ENCODE measurements around the gene ZSWIM1.
A peak's percentile ranks its signal among the peaks of the same experiment; 100 is the strongest.

ZSWIM1 gene

DNA sequence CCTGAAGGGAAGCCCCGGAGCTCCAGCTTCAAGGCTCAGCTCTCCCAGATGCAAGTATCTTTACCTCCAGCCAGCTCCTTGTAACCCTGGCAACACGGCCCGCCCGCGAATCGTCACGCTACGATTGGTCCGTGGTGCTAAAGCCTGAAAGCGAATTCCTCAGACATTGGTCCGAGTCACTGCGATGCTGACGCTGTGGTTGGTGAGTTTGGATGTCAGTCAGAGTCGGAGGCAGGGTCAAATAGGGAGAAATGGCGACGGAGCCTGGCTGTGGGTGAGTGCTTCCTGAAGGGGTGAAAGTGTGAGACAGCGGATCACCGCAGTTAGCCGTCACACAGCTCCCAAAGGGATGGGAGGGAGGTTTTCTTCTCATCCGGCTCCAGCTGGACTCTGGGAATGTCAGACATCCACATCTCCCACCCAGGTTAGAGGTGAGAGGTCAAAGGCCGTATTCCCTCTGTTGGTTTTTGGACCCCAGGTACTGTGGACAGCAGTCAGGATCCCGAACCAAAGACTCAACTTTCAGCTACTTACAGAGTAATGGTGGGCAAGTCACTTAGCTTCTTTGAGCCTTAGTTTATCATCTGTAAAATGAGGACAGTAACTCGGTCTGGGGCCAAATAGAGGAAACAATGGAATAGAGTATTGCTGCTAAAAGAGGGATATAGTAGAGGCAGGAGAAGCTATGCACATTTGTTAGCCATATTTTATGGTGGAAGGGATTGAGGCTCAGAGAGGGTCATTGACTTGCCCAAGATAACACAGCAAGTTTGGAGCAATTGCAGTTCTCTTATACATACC lies at the start of gene ZSWIM1:
ZSWIM1 (plus strand) TSS at position 240 of the 801 bp plus-strand sequence. CDS start 1,366 bp downstream, outside the sequence.
- peak; percentile 100 for DNase-seq (ENCODE audit: low read depth, low spot score)

- no peak for DNase-seq (ENCODE audit: low read depth, low spot score)
Observed at GRCh38 chr20:45832619-45833018, 48.4 kb upstream of the ZSWIM1 start.

DNA sequence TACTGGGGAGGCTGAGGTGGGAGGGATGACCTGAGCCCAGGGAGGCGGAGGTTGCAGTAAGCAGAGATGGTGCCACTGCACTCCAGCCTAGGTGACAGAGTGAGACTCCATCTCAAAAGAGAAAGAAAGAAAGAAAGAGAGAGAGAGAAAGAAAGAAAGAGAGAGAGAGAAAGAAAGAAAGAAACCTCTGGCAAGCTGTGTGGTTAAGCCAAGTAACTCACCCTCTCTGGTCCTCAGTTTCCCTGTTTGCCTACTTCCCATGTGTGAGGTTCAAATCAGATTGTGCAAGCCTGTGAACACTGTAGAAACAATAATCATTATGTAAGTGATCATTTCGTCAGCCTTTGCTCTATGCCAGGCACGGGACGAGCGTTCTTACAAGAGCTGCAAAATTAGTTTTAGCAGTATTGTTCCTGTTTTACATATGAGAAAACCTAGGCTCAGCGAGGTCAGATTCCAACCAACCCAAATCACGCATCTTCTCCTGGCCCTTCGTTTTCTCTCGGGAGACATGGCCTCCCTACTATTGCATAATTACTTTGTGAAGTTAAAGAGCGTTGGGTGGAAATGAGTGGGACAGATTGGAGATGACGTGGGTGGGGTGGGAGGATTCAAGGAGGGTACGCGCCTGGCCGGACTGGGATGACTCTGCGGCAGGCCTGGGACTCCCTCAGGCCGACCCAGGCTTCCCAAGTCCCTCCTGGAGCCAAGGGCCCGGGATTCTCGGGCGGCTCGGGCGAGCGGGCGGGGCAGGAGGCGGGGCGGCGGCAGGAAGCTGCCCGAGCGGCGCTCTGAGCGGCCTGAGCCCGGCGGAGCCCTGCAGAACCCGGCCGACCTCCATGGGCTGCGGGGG lies 47.8 kb upstream of the ZSWIM1 start, which contains the start of gene SNX21:
SNX21 (plus strand) TSS at position 770 of the 853 bp plus-strand sequence. CDS start 121 bp downstream, outside the sequence.
- peak; percentile 87 for DNase-seq (ENCODE audit: low read depth, low spot score)

DNA sequence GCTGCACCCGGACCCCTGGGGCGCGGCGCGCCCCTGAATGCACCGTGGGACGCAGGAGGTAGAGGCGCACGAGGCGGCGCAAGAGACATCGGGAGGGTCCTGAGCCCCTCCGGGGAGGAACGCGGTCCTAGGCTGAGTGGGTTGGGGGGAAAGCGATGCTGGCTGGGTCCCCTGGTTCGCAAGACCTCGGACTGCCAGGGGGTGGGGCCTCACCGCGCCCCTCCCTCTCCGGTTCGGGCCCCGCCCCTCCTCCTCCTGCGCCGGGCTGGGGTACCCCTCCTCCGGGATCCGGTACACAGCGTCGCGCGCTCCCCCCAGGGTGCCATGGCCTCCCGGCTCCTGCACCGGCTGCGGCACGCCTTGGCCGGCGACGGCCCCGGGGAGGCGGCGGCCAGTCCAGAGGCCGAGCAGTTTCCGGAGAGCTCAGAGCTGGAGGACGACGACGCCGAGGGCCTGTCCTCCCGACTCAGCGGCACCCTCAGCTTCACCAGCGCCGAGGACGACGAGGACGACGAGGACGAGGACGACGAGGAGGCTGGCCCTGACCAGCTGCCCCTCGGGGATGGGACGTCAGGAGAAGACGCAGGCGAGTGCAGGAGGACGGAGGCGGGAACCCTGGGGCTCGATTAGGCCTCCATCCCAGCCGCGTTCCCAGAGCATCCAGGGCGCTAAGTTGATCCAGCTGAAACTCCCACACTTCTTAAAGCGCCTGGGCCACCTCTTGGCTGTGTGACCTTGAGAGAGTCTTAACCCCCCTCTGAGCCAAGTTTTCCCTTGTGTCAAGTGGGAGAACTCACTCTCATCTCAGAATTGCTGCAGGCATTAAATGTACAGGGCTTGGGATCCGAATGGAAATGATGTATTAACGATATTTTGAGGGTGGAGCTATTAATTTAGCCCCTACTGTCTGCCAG lies 46.9 kb upstream of the ZSWIM1 start:
- peak; percentile 84 for DNase-seq (ENCODE audit: low read depth, low spot score)

DNA sequence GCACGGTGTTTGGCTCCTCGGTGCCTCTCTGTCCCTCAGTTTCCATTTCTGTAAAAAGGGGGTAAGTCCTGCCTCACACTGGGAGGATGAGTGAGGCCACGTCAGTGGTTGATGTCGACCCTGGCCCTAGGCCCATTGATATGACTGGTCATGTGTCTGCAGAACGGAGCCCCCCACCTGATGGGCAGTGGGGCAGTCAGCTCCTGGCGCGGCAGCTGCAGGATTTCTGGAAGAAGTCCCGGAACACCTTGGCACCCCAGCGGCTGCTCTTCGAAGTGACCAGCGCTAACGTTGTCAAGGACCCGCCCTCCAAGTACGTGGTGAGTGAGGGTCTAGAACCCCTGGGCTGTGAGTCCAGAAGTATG lies 46.2 kb upstream of the ZSWIM1 start:
- DNase-seq (ENCODE audit: low read depth, low spot score) = no peak

DNA sequence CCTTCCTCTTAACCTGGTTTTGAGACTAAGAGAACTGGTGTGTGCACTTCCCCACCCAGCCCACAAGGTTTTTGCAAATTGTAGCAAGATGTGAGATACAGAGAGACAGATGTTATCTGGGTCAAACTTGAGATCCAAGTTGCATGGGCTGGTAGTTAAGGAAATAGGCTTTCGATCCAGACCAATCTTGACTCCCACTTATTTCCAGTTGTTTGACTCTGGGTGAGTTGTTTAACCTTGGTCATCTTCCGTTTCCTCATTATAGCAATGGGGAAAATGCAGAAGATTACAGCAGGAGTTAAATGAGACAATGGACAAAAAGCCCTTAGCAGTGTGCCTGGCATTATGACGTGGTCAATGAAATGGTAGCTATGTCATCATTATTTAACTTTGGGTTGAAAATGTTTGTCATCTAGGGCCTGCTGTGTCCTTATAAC lies 45.7 kb upstream of the ZSWIM1 start:
- no peak for DNase-seq (ENCODE audit: low read depth, low spot score)

- DNase-seq (ENCODE audit: low read depth, low spot score) = no peak
Observed at GRCh38 chr20:45835825-45836224, 45.2 kb upstream of the ZSWIM1 start.

DNA sequence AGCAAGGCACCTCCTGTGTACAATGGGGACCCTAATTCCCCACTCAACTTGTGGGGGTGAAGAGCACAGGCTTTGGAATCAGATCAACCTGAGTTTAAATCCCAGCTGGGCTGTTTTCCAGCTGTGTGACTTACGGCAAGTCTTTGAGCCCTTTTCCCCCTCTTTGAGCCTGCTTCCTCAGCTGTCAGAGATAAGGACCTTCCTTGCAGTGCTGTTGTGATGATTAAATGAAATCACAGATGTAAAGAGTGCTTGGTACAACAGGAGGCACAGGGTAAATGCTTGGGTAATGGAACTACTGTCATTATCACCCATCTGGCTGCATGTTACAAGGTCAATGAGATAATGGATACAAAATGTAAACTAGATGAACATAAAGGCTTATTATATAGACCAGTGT lies 44.2 kb upstream of the ZSWIM1 start:
- DNase-seq (ENCODE audit: low read depth, low spot score) = no peak

- no peak for DNase-seq (ENCODE audit: low read depth, low spot score)
Observed at GRCh38 chr20:45840700-45841198, 40.3 kb upstream of the ZSWIM1 start.

GRCh38 chr20:45841407-45842129 lies 39.5 kb upstream of the ZSWIM1 start:
- no peak for DNase-seq (ENCODE audit: low read depth, low spot score)

- no peak for DNase-seq (ENCODE audit: low read depth, low spot score)
Observed at GRCh38 chr20:45842169-45842812, 38.7 kb upstream of the ZSWIM1 start.

GRCh38 chr20:45843506-45843905 lies 37.5 kb upstream of the ZSWIM1 start:
- DNase-seq (ENCODE audit: low read depth, low spot score) = no peak

DNA sequence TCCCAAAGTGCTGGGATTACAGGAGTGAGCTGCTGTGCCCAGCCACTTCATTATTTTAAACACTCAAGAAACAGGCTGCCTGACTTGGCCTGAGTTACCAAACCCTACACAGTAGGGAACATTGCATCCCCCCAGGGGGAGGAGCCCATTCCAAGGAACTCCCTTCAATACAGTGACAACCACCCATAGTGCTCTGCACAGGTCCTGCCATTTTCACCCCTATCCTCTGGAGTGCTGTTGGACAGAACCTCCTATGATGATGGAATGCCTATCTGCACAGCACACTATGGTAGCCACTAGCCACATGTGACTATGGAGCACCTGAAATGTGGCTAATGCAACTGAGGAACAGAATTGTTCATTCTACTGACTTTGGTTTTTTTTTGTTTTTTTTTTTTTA lies 35.6 kb upstream of the ZSWIM1 start:
- DNase-seq (ENCODE audit: low read depth, low spot score) = peak; percentile 20

- no peak for DNase-seq (ENCODE audit: low read depth, low spot score)
Observed at GRCh38 chr20:45848421-45848820, 32.6 kb upstream of the ZSWIM1 start.

DNA sequence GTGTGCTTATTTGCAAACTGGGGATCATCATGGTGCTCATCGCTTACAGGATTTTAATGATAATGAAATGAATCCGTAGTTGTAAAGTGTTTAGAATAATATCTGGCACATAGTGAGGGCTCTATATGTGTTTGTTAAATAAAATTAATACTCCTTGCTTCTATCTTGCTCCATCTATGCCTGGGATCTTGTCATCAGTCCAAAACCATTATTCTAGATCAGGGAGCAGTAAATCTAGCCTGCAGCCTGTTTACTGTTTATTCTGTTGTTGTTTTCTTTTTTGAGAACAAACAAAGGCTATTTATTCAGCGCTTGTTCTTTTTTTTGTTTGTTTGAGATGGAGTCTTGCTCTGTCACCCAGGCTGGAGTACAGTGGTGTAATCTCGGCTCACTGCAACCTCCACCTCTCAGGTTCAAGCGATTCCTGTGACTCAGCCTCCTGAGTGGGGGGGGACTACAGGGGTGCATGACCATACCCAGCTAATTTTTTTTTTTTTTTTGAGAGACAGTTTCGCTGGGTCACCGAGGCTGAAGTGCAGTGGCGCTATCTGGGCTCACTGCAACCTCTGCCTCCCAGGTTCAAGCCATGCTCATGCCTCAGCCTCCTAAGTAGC lies 32.0 kb upstream of the ZSWIM1 start:
- DNase-seq (ENCODE audit: low read depth, low spot score) = no peak

GRCh38 chr20:45850238-45850637 lies 30.8 kb upstream of the ZSWIM1 start:
- no peak for DNase-seq (ENCODE audit: low read depth, low spot score)

GRCh38 chr20:45850926-45851325 lies 30.1 kb upstream of the ZSWIM1 start:
- DNase-seq (ENCODE audit: low read depth, low spot score) = no peak

- no peak for DNase-seq (ENCODE audit: low read depth, low spot score)
Observed at GRCh38 chr20:45851501-45851900, 29.5 kb upstream of the ZSWIM1 start.

GRCh38 chr20:45852326-45852725 lies 28.7 kb upstream of the ZSWIM1 start:
- DNase-seq (ENCODE audit: low read depth, low spot score) = no peak

- DNase-seq (ENCODE audit: low read depth, low spot score) = peak; percentile 36
Observed at GRCh38 chr20:45853484-45853883, 27.5 kb upstream of the ZSWIM1 start.

All from ELF-1 (cell line).